HG03108 (cell line): ENCODE data around the gene ADGRD1.

Source experiments
- ATAC-seq: cut with Tn5 transposase; IDR thresholded peaks from one replicate; pipeline ENCODE4 v1.9.1; 2021; ENCODE audit warnings: moderate library complexity; ENCODE audit not compliant: unreplicated experiment

ADGRD1 gene

DNA sequence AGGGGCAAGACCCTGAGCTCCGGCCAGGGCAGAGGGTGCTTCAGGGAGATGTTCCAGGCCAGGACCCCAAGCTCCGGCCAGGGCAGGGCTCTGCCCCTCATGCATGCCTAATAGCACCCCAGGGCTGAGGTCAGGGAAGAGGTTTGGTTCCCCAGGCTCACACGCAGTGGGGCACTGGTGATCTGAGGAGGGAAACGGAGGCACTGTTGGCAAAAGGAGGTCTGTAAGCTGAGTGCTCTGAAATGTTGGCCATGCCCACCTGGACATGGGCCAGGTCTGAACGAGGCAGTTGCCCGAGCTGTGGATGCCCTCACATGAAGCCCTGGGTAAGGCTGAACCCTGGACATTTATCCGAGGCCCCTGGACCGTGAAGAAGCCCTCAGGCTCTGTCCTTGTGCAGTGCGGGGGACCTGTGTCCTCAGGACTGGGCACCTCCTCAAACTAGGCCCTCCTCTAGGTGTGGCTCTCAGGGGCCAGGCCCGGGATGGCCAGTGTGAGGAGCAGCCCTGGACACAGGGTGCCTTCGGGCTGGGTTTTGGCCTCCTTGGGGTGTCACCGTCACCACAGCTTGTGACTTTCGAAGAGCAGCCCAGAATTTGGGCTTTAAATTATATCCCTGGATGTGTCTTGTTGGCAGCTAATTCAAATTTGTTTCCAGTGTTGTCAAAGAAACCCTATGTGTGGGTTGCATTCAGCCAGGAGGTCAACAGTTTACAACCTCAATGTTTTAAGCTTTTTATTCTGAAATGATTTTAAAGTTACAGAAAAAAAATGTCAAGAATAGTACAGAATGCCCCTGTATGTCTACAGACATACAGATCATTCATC lies 66.8 kb downstream of the ADGRD1 start:
- no peak for ATAC-seq

DNA sequence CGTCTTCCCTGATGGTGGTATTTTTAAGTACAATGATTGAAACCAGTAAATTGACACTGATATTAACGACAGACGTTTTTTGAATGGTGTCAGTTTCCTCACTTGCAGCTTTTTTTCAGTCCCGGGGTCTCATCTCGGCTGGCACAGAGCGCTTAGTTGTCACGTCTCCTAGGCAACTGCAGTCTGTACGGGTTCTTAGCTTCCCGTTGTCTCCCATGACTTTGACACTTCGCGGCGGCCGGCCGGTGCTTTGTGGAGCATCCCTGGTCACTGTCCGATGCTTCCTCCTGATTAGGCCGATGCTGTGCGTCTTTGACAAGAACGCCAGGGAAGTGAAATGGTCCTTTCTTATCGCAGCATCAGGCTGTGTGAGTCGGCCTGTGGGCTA lies 67.4 kb downstream of the ADGRD1 start:
- no peak for ATAC-seq

DNA sequence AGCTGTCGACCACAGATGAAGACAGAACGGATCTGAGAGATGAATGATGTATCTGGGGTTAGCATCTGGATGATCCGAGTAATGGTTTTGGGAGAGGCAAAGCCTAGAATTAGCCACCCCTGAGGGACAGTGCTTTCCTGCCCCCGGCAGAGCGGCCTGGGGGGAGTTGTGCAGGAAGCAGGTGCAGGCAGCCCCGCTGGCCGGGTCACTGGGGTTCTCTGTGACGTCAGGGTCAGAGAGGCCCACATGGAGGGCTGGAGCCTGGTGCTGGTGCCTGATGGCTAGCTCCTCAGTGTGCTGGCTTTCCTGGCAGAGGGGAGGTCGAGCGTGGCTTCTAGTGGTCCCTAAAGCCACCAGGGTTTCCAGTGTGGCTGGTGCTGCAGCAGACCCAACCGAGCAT lies 70.3 kb downstream of the ADGRD1 start:
- ATAC-seq = no peak

DNA sequence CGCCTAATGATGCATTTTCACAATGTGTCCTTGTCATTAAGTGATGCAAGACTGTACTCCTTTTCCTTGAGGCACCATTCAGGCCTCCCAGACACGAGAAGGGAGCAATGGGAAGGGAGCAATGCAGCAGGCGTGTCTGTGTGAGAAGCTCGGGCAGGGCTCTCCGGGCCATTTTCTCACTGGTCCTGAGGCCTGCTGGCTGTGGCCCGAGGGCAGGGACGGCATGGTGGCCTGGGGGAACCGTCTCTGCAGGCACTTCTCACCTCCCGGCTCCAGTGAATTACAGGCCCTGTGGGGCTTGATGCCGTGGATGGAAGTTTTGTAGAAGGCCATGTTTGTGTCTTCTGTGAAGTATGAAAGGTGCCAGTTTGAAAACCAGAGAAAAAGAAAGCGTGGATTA lies 71.0 kb downstream of the ADGRD1 start:
- ATAC-seq = no peak

DNA sequence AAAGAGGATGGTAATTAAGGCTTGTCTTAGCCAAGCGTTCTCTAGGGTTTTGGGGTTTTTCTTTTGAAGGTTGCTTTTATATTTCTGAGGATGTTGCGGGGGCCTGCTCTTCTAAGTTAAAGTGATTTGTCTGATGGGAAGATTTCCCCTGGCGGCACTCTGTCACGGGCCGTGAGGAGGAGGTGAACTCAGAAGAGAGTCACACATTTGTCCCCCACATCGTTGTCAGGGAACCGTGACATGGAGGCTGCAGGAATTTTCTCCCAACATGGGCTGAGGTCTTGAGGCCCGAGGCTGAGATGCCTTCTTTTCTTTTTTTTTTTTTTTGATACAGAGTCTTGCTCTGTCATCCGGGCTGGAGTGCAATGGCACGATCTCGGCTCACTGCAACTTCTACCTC lies 71.5 kb downstream of the ADGRD1 start:
- no peak for ATAC-seq

DNA sequence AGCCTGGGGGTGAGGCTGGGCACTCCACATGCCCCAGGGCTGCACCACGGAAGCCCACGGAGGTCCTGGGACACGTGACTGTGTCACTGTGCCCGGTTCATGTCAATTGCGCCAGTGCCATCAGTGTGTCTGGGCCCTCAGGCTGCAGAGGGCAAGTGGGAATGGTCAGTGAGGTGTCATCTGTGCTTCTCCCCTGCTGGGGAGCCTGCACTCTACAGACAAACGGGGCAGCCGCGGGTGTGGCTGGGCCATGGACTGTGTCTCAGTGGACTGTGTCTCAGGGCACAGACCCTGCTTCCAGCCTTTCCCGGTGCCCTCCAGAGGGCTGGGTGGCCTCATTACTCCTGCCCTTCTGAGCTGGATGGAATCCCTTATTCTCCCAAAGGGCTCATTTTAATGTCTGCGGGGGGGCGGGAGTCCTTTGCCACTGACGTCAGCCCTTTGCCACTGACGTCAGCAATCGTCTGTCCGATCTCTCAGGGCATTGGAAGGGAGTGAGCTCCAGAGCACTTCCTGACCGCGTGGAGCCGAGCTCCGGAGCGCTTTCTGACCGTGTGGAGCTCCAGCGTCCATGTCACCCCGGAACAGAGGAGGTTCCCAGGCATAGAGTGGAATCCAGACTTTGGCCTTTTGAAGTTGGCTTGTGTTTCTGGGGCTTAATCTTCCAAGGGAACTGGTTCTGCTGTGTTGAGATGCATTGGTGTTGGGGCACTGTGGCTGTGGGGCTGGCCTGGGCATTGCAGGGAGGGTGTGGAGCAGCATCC lies 72.4 kb downstream of the ADGRD1 start:
- no peak for ATAC-seq

DNA sequence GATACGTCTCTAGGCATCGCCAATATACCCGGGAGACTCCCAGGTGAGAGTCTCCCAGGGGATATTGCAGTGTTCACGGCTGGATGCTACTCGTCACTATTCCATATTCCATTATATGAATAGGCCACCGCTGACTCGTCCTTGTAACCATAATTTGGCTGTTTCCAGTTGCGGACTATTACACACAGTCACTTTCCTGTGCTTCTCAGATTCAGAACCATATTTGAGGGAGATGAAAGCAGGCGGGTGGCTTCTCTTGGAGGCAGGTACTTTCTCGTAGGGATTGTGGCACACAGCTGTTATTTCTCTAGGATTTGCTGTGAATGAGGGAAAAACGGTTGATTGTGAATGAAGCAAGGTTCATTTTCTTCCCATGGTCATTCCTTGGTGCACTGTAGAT lies 73.0 kb downstream of the ADGRD1 start:
- no peak for ATAC-seq

DNA sequence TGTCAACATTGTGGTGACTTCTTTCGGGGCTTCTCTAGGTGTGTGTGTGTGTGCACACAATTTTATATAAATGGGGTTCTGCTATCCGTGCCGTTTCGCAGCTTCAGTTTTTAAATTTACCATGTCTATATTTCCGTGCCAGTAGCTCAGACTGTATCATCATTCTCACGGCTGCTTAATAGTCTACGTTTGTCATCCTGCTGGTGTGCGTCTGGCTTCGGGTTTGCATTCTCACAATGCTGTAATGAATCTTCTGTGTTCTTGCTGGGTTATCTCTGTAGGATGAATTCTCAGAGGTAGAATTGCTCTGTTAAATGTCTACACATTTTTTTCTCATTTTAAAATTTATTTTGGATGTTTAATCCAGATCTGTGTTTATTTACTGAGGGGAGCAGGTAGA lies 73.6 kb downstream of the ADGRD1 start:
- ATAC-seq = no peak

DNA sequence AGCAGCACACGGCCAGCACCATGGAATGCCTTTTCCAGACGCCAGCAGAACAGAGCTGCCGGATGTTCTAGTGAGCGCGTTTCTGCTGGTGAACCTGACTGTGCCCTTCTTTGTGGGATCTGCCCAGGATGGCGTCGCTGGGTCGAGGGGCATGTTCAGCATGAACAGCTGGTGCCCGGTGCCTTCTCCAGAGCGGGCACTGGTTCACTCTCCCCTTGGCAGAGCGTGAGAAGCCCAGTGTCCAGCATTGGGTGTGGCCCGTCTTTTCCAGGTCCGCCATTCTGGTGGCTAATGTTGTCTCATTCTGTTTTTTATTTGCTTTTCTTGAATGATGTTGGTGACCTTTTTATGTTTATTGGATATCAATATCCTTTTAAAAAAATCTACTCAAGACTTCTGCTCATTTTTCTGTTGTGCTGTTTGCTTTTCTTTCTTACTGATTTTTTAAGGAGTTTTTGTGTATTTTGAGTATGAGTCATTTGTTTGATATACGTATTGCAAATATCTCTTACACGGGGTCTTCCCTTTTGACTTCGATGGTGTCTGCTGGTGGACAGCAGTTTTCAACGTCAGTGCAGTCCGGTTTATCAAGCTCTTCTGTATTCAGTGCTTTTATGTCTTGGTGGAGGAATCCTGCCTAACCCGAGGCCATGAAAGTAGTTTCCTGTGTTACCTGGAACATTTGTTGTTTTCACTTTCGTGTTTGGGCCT lies 74.3 kb downstream of the ADGRD1 start:
- ATAC-seq = no peak

DNA sequence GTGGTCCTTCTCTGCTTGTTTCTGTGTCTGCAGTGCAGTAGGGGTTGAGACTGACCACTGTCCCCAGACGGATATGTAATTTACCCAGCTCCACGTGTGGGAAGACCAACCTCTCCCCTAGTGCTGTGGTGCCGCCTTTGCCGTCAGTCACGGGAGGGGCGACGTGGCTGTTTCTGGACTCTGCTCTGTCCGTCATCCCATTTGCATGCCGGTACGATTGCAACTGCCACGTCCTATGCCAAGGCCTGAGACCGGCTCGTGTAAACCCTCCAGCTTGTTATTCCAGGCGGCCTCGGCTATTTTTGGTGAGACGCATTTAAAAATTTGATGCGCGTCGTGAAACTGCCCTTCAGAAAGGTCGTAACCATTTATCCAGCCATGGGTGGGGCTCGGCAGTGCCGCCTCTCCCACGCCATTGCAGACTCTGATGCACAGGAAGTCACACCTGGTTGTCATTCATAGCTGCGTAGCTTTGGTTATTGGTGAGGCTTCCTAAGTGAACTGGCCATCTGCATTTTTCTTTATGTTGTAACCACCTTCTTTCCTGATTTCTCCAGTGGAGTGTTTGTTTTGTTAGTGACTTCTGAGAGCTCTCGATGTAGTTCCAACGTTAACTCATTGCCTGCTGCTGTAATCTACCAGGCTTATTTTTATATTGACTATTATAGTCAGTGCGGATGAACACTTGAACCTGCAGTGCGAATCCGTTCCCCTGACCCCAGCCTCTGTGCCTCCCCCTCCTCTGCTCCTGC lies 75.1 kb downstream of the ADGRD1 start:
- no peak for ATAC-seq

DNA sequence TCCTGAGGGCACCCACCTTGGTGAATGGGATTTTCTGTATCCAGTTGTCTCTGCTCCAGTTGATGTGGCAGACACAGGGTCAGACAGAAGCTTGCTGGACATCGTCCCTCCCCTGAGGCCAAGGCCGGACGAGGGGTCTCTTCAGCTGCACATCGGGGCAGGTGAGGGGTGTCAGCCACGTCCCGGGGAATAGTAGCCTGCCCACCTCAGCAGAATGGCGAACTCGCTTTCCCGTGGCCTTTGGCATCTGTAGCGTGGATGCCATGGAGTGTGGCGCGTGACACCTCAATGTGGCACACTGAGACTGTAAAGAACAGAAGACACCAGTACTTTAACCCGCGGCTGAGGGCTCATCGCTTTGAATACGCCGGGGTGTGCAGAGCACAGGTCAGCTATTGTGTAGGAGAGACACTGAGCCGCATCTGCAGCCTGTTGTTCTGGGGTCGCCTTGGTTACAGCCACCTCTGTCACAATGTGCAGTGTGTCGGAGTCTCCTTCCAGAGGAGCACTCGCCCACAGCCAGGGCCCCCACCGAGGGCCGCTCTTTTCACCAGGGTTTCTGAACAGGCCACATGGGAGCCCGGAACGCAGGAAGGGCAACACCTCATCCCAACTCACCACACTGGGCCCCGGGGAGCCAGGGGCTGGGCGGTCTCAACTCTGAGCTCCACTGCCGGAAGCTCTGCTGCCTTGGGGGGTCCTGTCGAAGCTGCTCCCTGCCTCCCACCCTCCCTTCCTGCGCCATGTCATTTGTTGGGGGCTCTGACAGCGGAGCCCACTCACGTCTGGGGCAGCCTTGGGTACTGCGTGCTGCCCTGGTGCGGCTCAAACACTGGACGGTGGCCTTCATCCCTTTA lies 77.0 kb downstream of the ADGRD1 start:
- no peak for ATAC-seq

DNA sequence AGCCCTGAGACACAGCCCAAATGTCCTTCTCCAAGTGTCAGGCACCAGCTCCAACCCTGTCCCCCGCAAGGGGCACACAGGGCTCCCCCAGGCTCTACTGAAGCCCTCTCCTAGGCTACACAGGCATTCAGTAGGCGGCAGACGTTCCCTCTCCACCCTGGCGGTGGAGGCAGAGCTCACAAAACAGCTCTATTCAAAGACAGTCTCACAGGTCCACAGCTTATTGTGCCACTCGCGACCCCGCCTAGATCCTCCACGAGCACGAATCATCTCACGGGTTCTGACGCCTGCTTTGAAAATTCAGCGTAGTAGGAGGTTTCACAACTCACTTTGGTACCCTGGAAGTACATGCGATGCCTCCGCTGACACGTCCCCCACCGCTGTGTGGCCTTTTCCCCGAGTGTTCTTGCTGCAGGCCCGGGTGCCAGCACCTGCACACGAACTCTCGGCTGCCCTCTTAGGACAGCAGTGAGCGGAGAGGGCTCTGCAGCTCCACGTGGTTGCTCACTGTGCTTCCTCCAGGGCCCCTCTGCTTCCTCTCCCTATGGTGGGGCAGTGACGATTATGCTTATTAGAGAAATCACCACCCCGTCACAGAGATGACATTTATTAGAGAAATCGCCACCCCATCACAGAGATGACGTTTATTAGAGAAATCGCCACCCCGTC lies 78.5 kb downstream of the ADGRD1 start:
- no peak for ATAC-seq

DNA sequence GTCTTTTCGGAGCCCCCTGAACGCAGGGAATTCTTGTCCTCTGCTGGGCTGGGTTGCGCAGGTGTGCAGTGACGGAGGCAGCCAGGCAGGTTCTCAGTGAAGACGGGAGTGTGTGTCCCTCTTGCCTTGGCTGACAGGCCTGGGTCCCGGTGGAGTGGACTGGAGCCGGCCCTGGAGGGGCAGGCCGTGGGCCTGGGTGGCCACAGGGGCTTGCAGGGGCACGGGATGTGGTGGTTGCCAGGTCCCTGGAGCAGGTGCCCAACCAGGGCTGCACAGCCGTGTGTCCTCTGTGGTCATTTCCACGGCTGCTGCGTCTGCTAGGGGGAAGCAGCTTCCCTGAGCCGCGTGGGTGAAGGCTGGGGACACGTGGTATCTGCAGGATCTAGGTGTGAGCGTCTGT lies 79.8 kb downstream of the ADGRD1 start:
- no peak for ATAC-seq

DNA sequence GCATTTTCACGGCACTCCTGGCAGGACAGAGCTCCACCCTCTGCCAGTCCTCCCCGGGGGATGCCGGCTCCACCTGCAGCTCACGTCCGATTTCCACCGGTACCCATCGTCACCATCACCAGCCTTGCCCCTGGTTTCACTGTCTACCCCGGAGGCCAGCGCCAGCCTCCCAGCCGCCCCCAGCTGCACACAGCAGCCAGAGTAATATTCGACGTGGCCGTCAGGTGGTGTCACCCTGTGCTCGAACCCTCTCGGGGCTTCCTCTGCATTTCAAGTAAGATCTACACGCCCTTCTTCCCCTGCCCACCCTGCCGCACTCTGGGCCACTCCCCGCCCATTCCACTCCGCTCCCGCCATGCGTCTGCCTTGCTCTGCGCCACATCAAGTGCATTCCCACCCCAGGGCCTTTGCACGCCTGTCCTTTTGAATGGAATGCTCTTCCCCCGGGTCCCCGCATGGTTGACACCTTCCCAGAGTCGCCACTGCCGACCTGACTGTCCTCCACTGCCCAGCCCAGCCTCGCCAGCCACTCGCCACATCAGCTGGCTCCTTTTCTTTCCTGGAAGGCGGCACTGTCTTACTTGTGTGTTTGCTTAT lies 80.3 kb downstream of the ADGRD1 start:
- no peak for ATAC-seq

DNA sequence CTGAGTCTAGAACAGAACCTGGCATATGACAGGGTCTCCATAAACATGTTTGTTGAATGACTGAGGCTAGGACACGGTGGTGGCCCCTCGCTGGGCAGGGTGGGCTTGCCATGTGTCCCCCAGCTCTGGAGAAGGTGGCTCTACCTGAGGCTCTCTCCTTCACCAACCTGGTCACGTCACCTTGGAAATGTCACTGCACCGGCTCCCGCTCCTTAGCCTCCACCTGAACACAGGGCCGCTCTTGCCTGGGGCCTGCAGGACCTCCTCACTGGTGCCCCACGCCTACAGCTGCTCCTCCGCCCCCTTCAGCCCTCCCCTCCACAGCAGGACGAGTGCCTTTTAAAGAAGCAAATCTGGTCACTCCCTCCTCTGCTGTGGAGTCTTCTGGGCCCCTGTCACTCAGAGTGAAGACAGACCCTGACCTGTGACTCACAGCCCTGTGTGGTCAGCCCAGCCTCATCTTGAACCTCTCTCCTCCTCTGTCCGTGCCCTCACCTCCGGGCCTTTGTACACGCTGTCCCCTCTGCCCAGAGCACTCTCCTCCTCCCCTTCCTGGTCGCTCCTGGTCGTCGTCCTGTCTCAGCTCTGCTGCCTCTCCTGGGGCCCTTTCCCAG lies 81.0 kb downstream of the ADGRD1 start:
- ATAC-seq = no peak

DNA sequence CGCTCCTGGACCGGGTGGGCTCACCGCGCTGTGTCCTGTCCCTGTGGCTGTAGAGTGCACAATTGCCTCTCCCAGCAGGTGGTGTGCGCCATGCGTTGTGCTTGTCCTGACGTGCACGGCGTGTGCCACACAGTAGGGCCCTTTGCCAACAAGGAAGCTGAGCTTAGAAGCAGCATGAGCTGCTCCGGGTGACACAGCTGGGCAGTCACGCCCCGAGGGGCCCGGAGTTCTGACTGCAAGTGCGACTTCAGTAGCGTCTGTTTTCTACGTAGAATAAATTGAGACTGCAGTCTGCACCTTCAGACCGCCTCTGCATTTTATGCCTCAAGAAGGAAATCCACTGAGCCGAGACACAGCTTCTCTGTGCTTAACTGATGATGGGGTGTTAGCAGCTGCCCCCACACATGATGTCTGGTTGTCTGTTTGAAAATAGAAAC lies 81.6 kb downstream of the ADGRD1 start:
- no peak for ATAC-seq

DNA sequence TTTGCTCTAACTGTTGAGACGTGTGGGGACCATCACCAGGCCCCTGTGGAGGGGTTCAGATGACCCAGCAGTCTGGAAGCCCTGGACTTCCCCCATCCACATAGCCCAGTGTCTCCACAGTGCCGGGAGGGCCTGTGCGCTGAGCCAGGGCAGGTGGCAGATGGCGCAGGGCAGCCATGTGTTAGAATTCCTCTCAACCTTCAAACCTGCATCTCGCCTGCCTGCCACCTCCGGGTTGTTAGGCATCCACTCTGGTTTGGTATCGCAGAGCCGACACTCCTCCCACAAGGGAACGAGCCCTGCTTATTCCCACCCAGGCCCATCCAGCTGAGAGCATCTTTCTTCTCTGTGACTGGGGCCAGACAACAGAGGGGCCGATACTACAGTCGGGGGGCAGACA lies 84.5 kb downstream of the ADGRD1 start:
- no peak for ATAC-seq
